ENCODE results near the gene MTMR12. TPM values are rescaled to one million over a fixed set of nuclear protein-coding genes. Genes with fewer than 3 reads are reported as not detected.

The MTMR12 gene
- total and polyA plus RNA-seq, 11 donors, result 3.4 to 28.7 (median 19.4) TPM

DNA sequence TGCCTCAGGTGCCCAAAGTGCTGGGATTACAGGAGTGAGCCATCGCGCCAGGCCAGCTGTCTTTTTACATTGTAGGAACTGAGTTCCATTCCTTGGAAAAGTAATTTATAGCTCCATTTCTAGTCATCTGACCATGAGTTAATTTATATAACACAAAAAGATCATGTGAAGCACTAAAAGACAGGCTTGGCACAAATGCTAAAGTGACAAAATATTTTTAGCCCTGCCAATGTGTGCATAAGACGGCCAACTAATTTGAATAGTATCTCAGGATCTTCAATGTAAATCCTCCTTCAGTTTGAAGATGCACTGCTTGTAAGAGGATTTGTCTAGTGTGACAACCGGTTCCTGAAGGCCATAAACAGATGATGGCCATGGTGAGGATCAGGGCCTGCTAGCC, 49.1 kb downstream of the MTMR12 start:
- H3K4me1 ChIP-seq, result peaks cover 0 to 21% (median 8%) of the 10 kb centered on the region in 12 donors
- intact Hi-C loops (cut with DNase I), result loop anchor here in 1 of 10 donors (5.0 kb wide), 1 partner anchor 54 kb away; no protein-coding TSS in a partner anchor
- DNase-seq (no peak), ATAC-seq (no peak)
- peaks cover 0 to 98% (median 80%) of the 10 kb centered on the region in 9 donors for H3K36me3 ChIP-seq
- no peaks in the 10 kb centered on the region for H3K27me3 ChIP-seq
- H3K9me3 ChIP-seq, result no peaks in the 10 kb centered on the region
- WGBS, 4 donors, result 84 to 91% (median 87%) methylated on average over 4 of the region's 4 CpGs
- no peak overlapping the region for H3K4me3 ChIP-seq
- H3K27ac ChIP-seq, result no peak overlapping the region
- TF ChIP-seq CTCF (IDR thresholded peaks at IDR 0.05) (no peak), POLR2A (IDR thresholded peaks at IDR 0.05) (no peak)

GRCh38 chr5:32261198-32261597, 51.5 kb downstream of the MTMR12 start:
- H3K4me3 ChIP-seq, result no peak overlapping the region
- H3K27ac ChIP-seq, result peak overlapping the region in 2 of 12 donors; percentile 6 to 52
- H3K27me3 ChIP-seq, result no peaks in the 10 kb centered on the region
- WGBS, 4 donors, result 64 to 75% (median 69%) methylated on average over 2 of the region's 2 CpGs
- no peaks in the 10 kb centered on the region for H3K9me3 ChIP-seq
- intact Hi-C loops (cut with DNase I), result loop anchor here in 1 of 10 donors (5.0 kb wide), 1 partner anchor 56 kb away; no protein-coding TSS in a partner anchor
- H3K36me3 ChIP-seq, result peaks cover 0 to 98% (median 79%) of the 10 kb centered on the region in 9 donors
- ATAC-seq (peak in 1 of 4 donors; percentile 19), DNase-seq (no peak)
- H3K4me1 ChIP-seq, result peaks cover 0 to 26% (median 8%) of the 10 kb centered on the region in 12 donors
- TF ChIP-seq POLR2A (IDR thresholded peaks at IDR 0.05) (no peak), CTCF (IDR thresholded peaks at IDR 0.05) (no peak)

GRCh38 chr5:32259033-32259432, 53.7 kb downstream of the MTMR12 start:
- peaks cover 0 to 97% (median 78%) of the 10 kb centered on the region in 9 donors for H3K36me3 ChIP-seq

GRCh38 chr5:32258424-32258823, 54.3 kb downstream of the MTMR12 start:
- WGBS, 4 donors, result 94% methylated on average over 3 of the region's 3 CpGs
- no peak for TF ChIP-seq CTCF (IDR thresholded peaks at IDR 0.05)
- TF ChIP-seq POLR2A (IDR thresholded peaks at IDR 0.05), result no peak
- Histone ChIP-seq H3K4me1 (peaks cover 0 to 39% (median 12%) of the 10 kb centered on the region in 12 donors), H3K4me3 (no peak overlapping the region), H3K27ac (no peak overlapping the region), H3K27me3 (no peaks in the 10 kb centered on the region), H3K9me3 (no peaks in the 10 kb centered on the region), H3K36me3 (peaks cover 0 to 97% (median 78%) of the 10 kb centered on the region in 9 donors)
- no peak for ATAC-seq
- intact Hi-C loops (cut with DNase I), result loop anchor here in 1 of 10 donors (10.0 kb wide), 1 partner anchor 56 kb away; the partner anchor contains the start of gene MTMR12
- no peak for DNase-seq

More at GRCh38 chr5:32259033-32259432, 53.7 kb downstream of the MTMR12 start:
- H3K27ac ChIP-seq, result no peak overlapping the region
- no peaks in the 10 kb centered on the region for H3K9me3 ChIP-seq
- TF ChIP-seq POLR2A (IDR thresholded peaks at IDR 0.05) (no peak), CTCF (IDR thresholded peaks at IDR 0.05) (no peak)
- WGBS, 4 donors, result 69 to 84% (median 82%) methylated on average over 1 of the region's 1 CpG
- intact Hi-C loops (cut with DNase I), result loop anchor here in 1 of 10 donors (10.0 kb wide), 1 partner anchor 56 kb away; the partner anchor contains the start of gene MTMR12
- DNase-seq (no peak), ATAC-seq (no peak)
- no peaks in the 10 kb centered on the region for H3K27me3 ChIP-seq
- H3K4me3 ChIP-seq, result no peak overlapping the region
- peaks cover 0 to 39% (median 12%) of the 10 kb centered on the region in 12 donors for H3K4me1 ChIP-seq
